ENCODE measurements around the gene NACC2. TPM values are rescaled to one million over a fixed set of nuclear protein-coding genes. Genes with fewer than 3 reads are reported as not detected.

Gene NACC2
- total and polyA plus RNA-seq, 10 of the 15 experiments (the other 5 are each of a cell fraction or from before 2014, with no cell fraction given): 0.66 to 14.7 (median 3.5) TPM

GRCh38 chr9:136115641-136116359 lies 20.7 kb upstream of the NACC2 start (continued):
- no peak for TF ChIP-seq MEF2B (IDR thresholded peaks at IDR 0.05; ENCODE audit: partially characterized antibody, poor library complexity, severe bottlenecking)

GRCh38 chr9:136115206-136115605 lies 20.1 kb upstream of the NACC2 start:
- Histone ChIP-seq H3K4me2 (ENCODE audit: control insufficient read depth, insufficient read depth) (no peak overlapping the region), H3K4me3 (no peak overlapping the region), H3K79me2 (ENCODE audit: control insufficient read depth, insufficient read depth, low read length) (peaks cover 42% of the 10 kb centered on the region), H3K9me3 (replicated peaks; ENCODE audit: control insufficient read depth, insufficient read depth, low read length) (no peaks in the 10 kb centered on the region), H3K9ac (ENCODE audit: control insufficient read depth, insufficient read depth, low read length) (no peak overlapping the region), H2AFZ (ENCODE audit: control insufficient read depth, low read depth, low read length) (no peak overlapping the region), H3K4me1 (ENCODE audit: control insufficient read depth, insufficient read depth, low read length) (peaks cover 18% of the 10 kb centered on the region), H3K27me3 (replicated peaks in 1 of 2; ENCODE audit: control insufficient read depth in 2 of 2, insufficient read depth in 2 of 2, low read length in 1 of 2) (no peaks in the 10 kb centered on the region), H3K36me3 (ENCODE audit: control insufficient read depth in 2 of 2, insufficient read depth in 2 of 2, low read length in 1 of 2) (peaks cover 0 to 3% of the 10 kb centered on the region in 2 experiments; a peak in 2 of 4 replicates), H3K27ac (ENCODE audit: control insufficient read depth, insufficient read depth) (no peak overlapping the region), H4K20me1 (ENCODE audit: control insufficient read depth, insufficient read depth) (no peaks in the 10 kb centered on the region)
- ChIA-PET POLR2A (no interaction called here), CTCF (no interaction called here), RAD21 (ENCODE audit: unreplicated experiment) (interaction anchor here (0.9 kb wide), 1 partner anchor 21 kb away, joined by 3 read pairs; no protein-coding TSS in a partner anchor), SMC1A (ENCODE audit: uncharacterized antibody, unreplicated experiment) (no interaction called here)
- WGBS (ENCODE audit: insufficient coverage, insufficient replicate concordance, low lambda C conversion rate, missing lambda C conversion rate): 92% methylated on average over 13 of the region's 13 CpGs
- ATAC-seq (no peak), DNase-seq (ENCODE audit: low read depth, low spot score) (no peak), FAIRE-seq (no peak)
- in situ Hi-C loops (cut with MboI): no loop called here
- TF ChIP-seq PAX8 (IDR thresholded peaks at IDR 0.05) (no peak), CUX1 (IDR thresholded peaks at IDR 0.05; ENCODE audit: insufficient replicate concordance, low read depth, low read length) (no peak)
- no TSS peak for BruUV-seq (replicated peaks)
- intact Hi-C loops (cut with micrococcal nuclease; ENCODE audit: unreplicated experiment): no loop called here

Measured in GM12878 (cell line).